CMK (cell line): ENCODE measurements around the gene SEMA4D.

Experiments used
- DNase-seq: peaks from one replicate; pipeline ENCODE4 v3.0.0-alpha.2; 2010; ENCODE audit warnings: low read depth

The SEMA4D gene

GRCh38 chr9:89366711-89367110 is 131.2 kb downstream of the SEMA4D start:
- no peak for DNase-seq

GRCh38 chr9:89365532-89365912 is 132.4 kb downstream of the SEMA4D start:
- no peak for DNase-seq

- DNase-seq: no peak
Measured at GRCh38 chr9:89364666-89365531, 133.0 kb downstream of the SEMA4D start.

GRCh38 chr9:89363921-89364665 is 133.8 kb downstream of the SEMA4D start:
- DNase-seq: no peak

- DNase-seq: no peak
Measured at GRCh38 chr9:89363311-89363670, 134.6 kb downstream of the SEMA4D start.

GRCh38 chr9:89362647-89363310 is 135.1 kb downstream of the SEMA4D start:
- no peak for DNase-seq

- no peak for DNase-seq
Measured at GRCh38 chr9:89361816-89362646, 135.9 kb downstream of the SEMA4D start.

- no peak for DNase-seq
Measured at GRCh38 chr9:89361031-89361430, 136.9 kb downstream of the SEMA4D start.

- no peak for DNase-seq
Measured at GRCh38 chr9:89360465-89360864, 137.4 kb downstream of the SEMA4D start.

- DNase-seq: peak; percentile 52
Measured at GRCh38 chr9:89359751-89360261, 138.1 kb downstream of the SEMA4D start.

- DNase-seq: no peak
Measured at GRCh38 chr9:89358985-89359384, 138.9 kb downstream of the SEMA4D start.

GRCh38 chr9:89358376-89358916 is 139.5 kb downstream of the SEMA4D start:
- no peak for DNase-seq

- DNase-seq: no peak
Measured at GRCh38 chr9:89357331-89358197, 140.3 kb downstream of the SEMA4D start.

GRCh38 chr9:89356782-89357181 is 141.1 kb downstream of the SEMA4D start:
- no peak for DNase-seq

GRCh38 chr9:89354471-89354870 is 143.4 kb downstream of the SEMA4D start:
- no peak for DNase-seq

GRCh38 chr9:89353989-89354388 is 143.9 kb downstream of the SEMA4D start:
- DNase-seq: no peak

GRCh38 chr9:89352874-89353649 is 144.9 kb downstream of the SEMA4D start:
- no peak for DNase-seq

GRCh38 chr9:89352451-89352850 is 145.5 kb downstream of the SEMA4D start:
- no peak for DNase-seq

- no peak for DNase-seq
Measured at GRCh38 chr9:89351584-89352300, 146.2 kb downstream of the SEMA4D start.
